Neural cell (in vitro differentiated cells): ENCODE measurements around the gene CAPN2.

ENCODE experiments used
- EP300 ChIP-seq: fragments of 450-650 bp; conservative IDR thresholded peaks from 2 replicates; pipeline ENCODE4 v1.6.1; 2014; ENCODE audit warnings: antibody characterized with exemption, mild to moderate bottlenecking, moderate library complexity; ENCODE audit not compliant: poor library complexity, severe bottlenecking
- EZH2 ChIP-seq: fragments of 200-600, 300-800 bp; shearing (Covaris generic), sonication (generic); IDR thresholded peaks from 2 replicates; pipeline ENCODE4 v1.6.1; 2014; ENCODE audit warnings: antibody characterized with exemption, low read length, borderline replicate concordance, mild to moderate bottlenecking; ENCODE audit not compliant: insufficient read depth, poor library complexity, severe bottlenecking
- MXI1 ChIP-seq: fragments of 450-650 bp; conservative IDR thresholded peaks from 2 replicates; pipeline ENCODE4 v1.6.1; 2014; ENCODE audit warnings: antibody characterized with exemption, mild to moderate bottlenecking; ENCODE audit not compliant: poor library complexity, severe bottlenecking
- POLR2AphosphoS5 ChIP-seq: IDR thresholded peaks from 2 replicates; pipeline ENCODE4 v1.6.1; 2012
- RAD21 ChIP-seq: fragments of 450-650 bp; conservative IDR thresholded peaks from 2 replicates; pipeline ENCODE4 v1.6.1; 2014; ENCODE audit warnings: antibody characterized with exemption, mild to moderate bottlenecking, moderate library complexity
- SMC3 ChIP-seq: fragments of 450-650 bp; conservative IDR thresholded peaks from 2 replicates; pipeline ENCODE4 v1.6.1; 2014; ENCODE audit warnings: antibody characterized with exemption, mild to moderate bottlenecking, moderate library complexity; ENCODE audit not compliant: poor library complexity
- TAF1 ChIP-seq: IDR thresholded peaks from 2 replicates; pipeline ENCODE4 v1.6.1; 2012; ENCODE audit warnings: low read depth
- TF ChIP-seq, protein P1 (sequence below): fragments of 450-650 bp; IDR thresholded peaks from 2 replicates; pipeline ENCODE4 v1.5.1; 2014; ENCODE audit warnings: antibody characterized with exemption, mild to moderate bottlenecking, moderate library complexity; ENCODE audit not compliant: poor library complexity, severe bottlenecking
- TF ChIP-seq, protein P2 (sequence below): IDR thresholded peaks from 2 replicates; pipeline ENCODE4 v1.6.1; 2012; ENCODE audit warnings: borderline replicate concordance

GRCh38 chr1:223820971-223821370 lies 108.6 kb downstream of the CAPN2 start:
- TF ChIP-seq TAF1 (no peak), MXI1 (no peak), EP300 (no peak), RAD21 (no peak), EZH2 (no peak), POLR2AphosphoS5 (no peak), SMC3 (no peak)
- TF ChIP-seq, protein P1, sequence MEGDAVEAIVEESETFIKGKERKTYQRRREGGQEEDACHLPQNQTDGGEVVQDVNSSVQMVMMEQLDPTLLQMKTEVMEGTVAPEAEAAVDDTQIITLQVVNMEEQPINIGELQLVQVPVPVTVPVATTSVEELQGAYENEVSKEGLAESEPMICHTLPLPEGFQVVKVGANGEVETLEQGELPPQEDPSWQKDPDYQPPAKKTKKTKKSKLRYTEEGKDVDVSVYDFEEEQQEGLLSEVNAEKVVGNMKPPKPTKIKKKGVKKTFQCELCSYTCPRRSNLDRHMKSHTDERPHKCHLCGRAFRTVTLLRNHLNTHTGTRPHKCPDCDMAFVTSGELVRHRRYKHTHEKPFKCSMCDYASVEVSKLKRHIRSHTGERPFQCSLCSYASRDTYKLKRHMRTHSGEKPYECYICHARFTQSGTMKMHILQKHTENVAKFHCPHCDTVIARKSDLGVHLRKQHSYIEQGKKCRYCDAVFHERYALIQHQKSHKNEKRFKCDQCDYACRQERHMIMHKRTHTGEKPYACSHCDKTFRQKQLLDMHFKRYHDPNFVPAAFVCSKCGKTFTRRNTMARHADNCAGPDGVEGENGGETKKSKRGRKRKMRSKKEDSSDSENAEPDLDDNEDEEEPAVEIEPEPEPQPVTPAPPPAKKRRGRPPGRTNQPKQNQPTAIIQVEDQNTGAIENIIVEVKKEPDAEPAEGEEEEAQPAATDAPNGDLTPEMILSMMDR, result no peak
- TF ChIP-seq, protein P2, sequence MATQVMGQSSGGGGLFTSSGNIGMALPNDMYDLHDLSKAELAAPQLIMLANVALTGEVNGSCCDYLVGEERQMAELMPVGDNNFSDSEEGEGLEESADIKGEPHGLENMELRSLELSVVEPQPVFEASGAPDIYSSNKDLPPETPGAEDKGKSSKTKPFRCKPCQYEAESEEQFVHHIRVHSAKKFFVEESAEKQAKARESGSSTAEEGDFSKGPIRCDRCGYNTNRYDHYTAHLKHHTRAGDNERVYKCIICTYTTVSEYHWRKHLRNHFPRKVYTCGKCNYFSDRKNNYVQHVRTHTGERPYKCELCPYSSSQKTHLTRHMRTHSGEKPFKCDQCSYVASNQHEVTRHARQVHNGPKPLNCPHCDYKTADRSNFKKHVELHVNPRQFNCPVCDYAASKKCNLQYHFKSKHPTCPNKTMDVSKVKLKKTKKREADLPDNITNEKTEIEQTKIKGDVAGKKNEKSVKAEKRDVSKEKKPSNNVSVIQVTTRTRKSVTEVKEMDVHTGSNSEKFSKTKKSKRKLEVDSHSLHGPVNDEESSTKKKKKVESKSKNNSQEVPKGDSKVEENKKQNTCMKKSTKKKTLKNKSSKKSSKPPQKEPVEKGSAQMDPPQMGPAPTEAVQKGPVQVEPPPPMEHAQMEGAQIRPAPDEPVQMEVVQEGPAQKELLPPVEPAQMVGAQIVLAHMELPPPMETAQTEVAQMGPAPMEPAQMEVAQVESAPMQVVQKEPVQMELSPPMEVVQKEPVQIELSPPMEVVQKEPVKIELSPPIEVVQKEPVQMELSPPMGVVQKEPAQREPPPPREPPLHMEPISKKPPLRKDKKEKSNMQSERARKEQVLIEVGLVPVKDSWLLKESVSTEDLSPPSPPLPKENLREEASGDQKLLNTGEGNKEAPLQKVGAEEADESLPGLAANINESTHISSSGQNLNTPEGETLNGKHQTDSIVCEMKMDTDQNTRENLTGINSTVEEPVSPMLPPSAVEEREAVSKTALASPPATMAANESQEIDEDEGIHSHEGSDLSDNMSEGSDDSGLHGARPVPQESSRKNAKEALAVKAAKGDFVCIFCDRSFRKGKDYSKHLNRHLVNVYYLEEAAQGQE, result no peak
